CD4-positive, alpha-beta T cell treated with Interleukin-12 subunit alpha and Interleukin-12 subunit beta, for 1 hour (primary cell): ENCODE results near the gene AVPR1B.

Source experiments
- DNase-seq: peaks from one replicate; pipeline ENCODE4 v3.0.0-alpha.2; 2020

The AVPR1B gene, protein sequence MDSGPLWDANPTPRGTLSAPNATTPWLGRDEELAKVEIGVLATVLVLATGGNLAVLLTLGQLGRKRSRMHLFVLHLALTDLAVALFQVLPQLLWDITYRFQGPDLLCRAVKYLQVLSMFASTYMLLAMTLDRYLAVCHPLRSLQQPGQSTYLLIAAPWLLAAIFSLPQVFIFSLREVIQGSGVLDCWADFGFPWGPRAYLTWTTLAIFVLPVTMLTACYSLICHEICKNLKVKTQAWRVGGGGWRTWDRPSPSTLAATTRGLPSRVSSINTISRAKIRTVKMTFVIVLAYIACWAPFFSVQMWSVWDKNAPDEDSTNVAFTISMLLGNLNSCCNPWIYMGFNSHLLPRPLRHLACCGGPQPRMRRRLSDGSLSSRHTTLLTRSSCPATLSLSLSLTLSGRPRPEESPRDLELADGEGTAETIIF

DNA sequence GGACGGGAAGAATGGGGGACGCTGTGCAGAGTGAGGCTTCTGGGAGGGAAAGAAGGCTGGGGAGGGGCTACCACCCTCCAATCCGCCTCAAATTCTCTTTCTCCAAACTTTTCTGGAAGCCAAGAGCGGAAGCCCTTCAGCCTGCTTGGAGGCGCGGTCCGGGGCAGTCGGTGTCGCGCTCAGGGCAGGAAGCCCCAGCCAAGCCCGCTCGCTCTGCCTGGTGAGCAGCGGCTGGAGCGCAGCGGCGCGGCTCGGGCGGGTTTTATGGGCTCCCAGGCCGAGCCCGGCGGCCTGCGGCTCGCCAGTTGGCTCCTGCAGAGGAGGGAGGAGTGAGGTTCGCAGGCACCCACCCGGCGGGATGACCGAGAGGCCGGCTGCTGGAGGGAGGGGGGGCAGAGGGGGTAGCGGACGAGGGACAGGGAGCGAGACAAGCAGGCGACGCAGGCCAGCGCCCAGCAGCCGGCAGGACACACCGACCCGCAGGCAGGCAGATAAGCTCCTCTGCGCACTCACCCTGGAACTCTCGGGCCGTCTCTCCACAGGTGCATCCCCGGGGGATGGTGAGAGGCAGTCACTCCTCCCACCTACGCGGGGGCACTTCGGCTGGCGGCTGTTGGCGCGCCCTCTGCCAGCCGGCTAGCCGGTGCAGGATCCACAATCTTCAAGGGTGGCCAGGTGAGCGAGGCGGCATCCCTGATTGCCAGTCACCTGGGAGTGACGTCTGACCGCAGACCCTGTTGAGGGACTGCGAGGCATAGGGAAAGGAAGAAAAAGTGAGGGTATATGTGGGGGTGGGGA, at the start of gene AVPR1B:
AVPR1B (minus strand) TSS at position 238 of the 798 bp plus-strand sequence. CDS start 498 bp downstream, outside the sequence.
- no peak for DNase-seq

DNA sequence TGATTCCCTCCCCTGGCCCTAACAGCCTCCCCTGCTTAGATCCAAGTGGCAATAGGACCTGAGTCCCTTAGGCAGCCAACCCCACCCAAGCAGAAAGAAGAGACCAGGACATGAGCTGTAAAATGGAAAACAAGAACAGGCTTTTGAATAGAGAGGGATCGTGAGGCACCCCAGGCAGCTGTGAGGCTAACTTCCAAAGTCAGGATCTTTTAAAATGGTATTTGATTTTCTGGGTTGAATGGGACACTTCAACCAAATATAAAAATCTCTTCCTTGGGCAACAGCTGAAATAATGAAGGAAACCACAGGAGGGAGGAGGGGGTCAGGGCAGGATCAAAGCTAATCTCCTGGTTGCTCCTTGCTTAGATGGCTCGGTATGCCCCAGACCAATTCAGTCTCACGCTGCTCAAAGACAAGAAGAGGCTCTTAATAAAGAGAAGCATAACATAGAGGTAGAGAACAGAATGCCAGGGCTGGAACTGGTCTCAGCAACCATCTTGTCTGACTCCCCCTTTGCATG, 28.6 kb upstream of the AVPR1B start:
- no peak for DNase-seq

DNA sequence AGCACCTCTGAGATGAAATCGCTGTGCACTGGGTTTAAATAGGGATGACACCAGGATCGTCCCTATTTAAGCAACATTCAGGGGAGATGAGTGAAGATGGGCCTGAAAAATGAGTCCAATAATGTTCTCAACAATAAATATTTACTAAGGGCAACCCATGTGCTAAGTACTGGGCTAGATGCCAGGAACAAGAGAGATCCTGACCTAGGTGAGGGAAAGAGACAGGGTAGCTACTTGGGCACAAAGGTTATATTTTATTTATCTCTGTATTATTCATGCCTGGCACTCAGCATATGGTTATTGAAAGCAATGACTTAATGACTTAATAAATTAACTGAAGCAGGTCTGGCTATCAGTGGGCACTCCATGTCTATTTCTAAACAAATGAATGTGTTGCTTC, 27.4 kb upstream of the AVPR1B start:
- no peak for DNase-seq

DNA sequence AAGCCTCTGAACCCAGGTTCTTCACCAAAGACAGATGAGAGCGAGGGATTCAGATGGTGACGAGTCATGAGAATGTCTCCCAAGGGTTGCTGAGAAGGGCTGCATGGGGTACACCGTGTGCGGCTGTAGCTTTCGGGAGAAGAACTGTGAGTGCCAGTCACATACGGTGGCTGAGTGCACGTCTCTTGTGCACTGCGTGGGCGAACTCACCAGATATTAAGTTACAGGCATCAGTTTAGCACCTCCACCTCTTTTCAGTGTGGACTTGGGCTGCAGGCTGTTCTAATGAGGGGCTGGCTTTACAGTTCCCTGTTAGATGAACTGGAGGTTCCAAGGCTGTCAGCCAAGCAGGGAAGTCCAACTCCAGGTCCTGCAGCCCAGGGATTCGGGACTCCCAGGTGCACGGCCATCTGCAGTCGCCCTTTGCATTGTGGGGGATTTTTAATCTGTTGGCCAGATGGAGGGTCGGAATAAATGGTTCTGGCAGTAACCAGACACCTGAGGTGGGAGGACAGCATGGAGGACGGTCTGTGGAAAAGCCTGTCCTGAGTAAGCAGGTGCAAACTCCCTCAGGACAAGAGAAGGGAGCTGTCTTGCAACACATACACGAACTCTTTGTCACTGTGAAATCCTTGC, 26.5 kb upstream of the AVPR1B start:
- DNase-seq: no peak

DNA sequence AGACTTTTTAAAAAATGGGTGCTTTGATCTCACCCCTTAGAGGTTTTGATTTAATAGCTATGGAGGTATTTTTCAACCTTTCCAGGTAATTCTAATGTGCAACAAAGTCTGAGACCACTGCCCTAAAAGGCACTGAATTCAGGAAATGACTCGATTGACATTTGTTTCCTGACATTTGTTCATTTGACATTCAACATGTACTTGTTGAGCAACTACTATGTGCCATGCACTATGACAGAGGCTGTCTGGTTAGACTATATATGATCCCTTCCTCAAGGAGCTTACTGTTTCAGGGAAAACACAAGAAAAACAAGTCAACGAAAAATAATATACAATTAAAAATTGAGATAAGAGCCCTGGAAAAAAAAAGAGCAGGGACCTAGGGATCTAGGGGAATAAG, 25.6 kb upstream of the AVPR1B start:
- no peak for DNase-seq

DNA sequence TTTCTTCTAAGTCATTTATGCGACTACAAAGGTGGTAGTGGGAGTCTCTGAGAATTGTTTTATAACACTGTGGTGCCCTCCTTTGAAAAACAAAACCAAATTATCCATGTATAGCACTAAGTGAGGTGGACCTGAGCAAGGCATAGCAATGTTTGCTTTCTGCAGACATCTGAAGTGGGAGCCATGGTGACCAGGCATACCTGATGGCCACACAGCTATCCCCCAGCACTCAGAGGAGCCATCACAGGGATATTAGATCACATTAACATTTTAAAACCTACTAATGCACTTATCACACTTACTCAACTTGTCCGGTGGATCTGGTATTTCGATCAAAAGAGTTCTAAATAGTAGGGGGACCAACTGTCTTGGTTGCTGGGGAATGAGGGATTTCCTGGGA, 24.8 kb upstream of the AVPR1B start:
- no peak for DNase-seq

DNA sequence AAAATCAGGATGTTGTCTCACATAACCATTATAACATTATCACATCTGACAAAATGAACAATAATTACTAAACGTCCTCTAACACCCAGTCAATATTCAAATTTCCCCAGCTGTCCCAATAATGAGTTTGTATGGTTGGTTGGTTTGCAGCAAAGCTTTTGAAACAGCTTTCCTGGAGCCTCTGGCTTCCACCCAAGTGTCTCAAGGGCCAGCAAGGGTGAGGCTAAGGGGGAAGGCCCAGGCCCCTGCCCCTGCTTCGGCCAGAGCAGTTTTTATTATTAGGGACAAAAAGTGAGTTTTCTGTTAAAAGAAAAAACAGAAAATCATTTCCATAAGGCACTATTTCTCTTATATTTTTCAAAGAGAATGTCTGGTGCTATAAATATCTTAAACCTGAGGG, 19.1 kb upstream of the AVPR1B start:
- DNase-seq: no peak

DNA sequence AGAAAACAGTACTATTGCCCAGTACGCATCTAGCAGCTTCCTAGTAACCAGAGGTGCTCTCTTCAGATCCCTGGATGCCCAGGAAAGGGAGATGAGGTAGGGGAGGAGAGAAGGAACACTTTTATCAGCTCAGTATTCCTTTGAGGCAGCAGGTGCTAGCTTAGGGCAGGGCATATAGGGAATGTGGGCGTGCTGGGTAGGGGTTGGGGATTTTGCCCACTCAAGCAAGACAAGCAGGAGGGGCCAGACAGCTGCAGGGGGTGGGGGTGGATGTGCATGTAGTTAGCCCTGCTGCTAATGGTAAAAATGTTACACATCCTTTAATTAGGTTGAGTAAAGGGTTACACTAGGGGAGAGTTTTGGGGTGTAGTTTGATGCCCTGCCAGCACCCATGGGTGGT, 18.1 kb upstream of the AVPR1B start:
- DNase-seq: no peak

DNA sequence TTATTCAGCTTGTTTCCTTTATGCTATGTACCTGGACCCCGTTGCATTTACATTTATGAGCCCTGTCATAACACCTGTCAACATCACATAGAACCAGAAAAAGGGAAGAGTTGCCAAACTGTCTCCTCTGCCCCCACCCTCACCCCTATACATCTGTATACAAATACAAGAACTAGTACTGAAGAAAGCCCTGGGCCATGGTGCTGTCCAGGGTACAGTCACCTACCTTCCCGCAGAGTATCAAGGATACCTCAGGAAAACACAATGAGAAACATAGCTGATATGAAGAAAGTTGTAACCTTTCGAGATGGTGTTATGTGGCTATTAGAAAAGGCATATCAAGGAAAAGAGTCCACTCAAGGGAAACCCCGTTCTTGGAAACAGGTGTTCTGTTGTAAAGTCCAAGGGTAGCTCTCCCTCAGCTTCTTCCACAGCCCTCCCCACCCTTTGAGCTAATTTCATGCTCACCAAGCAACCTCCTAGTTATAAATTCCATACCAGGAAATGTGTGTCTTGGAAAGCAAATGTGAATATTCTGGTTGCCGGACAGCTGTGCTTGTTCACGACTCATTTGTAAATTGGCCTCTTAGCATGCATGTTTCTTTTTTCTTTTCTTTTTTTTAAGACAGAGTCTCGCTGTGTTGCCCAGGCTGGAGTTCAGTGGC, 16.7 kb upstream of the AVPR1B start:
- no peak for DNase-seq

DNA sequence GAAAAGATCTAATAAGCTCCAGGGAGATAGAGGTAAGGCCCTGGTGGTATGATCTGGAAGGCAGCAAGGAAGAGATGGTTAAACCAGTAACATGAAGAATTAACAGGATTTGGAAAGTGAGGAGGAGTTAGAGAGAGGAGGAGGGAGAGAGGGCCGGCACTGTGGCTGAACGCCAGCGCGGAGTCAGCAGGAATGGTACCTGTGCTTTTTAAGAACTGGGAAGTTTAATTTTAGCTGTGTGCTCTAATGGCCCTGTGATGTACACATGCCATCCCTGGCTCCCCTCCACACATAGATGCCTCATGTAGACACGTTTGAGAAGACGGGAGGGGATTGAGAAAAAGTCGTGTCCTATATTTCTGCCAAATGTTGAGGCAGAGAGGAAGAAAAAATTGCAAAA, 13.8 kb upstream of the AVPR1B start:
- no peak for DNase-seq

DNA sequence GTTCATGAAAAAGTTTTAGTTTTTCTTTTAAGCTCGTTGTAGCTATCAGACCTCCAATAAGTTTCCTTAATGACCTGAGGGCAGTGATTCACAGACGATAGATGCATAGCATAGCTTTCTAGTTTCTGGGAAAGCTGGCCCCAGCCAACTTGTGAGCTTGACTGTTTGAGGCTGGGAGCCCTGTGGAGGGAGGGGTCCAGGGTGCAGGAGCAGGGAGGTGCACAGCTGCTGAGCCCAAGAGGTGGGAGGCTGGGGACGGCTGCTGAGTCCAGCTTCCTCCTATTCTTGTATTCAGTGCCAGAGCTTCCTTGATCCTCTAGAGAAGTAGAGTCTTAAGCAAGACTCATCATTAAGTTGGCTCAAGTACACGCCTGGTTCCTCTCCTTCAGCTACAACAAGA, 11.0 kb upstream of the AVPR1B start:
- no peak for DNase-seq

DNA sequence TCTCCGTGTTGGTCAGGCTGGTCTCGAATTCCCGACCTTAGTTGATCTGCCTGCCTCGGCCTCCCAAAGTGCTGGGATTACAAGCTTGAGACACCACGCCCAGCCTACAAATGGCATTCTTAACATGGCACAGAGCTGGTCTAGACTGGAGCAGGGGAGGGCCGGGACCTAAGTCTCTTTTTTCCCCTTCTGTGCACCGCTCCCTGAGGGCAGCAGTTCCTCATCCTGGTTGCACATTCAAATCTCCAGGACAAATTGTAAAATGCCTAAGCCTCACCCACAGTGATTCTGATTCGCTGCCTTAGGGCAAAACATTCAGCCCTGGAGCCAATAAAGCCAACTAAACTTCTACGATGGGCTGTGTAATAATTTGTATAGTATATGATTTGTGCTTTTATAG, 10.1 kb upstream of the AVPR1B start:
- no peak for DNase-seq

DNA sequence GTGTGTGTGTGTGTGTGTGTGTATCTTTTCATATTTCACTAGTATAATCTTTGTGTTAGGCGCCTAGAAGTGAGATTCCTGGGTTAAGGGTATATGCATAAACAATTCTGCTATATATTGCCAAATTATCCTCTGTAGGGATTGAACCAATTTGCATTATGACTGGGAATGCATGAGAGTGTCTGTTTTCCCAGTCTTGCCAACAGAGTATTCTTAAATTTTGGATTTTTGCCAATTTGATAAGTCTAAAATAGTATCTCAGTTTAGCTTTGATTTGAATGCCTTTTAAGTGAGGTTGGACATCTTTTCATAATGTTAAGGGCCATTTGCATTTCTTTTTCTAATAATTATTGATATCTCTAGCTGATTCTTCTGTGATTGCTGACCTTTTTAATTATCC, 8.2 kb upstream of the AVPR1B start:
- DNase-seq: no peak

DNA sequence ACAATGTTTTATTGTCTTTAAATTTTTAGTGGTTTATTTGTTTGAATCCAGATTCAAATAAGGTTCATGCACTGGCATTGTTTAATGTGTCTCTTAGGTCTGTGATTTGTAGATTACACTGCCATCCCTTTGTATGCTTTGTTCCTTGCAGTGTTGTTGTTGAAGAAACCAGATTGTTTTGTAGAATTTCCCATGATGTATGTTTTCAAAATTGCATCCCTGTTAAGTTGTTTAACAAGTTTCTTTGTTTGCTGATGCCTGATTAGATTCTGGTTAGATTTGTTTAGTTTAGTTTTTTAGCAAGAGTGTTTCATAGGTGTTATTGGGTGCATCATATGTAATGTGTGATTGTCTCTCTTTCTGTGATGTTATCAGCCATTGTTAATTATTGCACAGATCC, 5.5 kb upstream of the AVPR1B start:
- no peak for DNase-seq

DNA sequence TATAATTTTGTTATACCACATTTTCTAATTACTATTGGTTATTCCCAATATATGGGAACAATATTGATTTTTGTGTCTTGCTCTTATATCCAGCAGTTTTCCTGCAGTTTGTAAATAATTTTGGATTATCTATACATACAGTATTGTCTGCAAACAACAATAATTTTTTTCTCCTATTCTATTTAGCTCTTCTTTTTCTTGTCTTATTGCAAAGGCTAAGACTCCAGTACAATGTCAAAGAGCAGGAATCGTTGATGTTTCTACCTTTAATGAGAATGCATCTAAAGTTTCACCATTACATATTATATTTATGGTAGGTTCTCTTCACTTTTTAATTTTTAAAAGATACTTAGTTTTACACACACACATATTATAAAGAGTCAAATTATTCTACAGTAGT, 4.1 kb upstream of the AVPR1B start:
- no peak for DNase-seq

DNA sequence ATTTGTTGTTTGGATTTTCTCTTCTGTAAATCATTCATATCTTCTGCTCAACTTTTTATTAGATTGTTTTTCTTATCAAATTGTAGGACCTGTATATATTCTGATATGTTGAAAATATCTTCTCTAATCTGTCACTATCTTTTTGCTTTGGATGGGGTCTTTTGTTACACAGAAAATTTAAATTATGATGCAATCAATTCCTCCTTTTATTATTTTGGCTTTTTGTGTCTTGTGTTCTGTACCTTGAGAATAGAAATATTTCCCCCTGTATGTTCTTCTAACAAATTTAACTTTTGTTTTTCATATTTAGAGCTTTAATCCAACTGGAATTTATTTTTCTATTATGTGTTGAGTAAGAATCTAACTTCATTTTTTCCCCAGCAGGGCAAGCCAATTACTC, 3.2 kb upstream of the AVPR1B start:
- no peak for DNase-seq

DNA sequence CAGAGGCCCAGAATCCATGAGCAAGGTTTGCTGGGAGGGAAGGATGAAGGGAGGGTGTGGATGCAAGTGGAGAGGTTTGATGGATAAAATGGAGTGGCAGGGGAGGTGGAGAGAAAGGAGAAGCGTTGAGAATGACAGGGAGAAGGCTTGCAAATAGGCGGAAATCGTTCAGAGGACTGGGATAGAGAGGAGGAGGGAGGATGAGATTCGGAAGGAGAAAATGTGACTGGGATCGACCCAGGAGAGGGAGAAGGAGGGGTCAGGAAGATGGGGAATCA, 376 bp downstream of the AVPR1B start:
- no peak for DNase-seq

DNA sequence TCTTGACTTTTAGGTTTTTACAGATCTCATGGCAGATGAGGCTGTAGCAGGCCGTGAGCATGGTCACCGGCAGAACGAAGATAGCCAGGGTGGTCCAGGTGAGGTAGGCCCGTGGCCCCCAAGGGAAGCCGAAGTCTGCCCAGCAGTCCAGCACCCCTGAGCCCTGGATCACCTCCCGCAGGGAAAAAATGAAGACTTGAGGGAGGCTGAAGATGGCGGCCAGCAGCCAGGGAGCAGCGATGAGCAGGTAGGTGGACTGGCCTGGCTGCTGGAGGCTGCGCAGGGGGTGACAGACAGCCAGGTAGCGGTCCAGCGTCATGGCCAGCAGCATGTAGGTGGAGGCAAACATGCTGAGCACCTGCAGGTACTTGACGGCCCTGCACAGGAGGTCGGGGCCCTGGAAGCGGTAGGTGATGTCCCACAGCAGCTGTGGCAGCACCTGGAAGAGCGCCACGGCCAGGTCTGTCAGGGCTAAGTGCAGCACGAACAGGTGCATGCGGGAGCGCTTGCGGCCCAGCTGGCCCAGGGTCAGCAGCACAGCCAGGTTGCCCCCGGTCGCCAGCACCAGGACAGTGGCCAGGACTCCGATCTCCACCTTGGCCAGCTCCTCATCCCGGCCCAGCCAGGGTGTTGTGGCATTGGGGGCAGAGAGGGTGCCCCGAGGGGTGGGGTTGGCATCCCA, 856 bp downstream of the AVPR1B start:
- no peak for DNase-seq

DNA sequence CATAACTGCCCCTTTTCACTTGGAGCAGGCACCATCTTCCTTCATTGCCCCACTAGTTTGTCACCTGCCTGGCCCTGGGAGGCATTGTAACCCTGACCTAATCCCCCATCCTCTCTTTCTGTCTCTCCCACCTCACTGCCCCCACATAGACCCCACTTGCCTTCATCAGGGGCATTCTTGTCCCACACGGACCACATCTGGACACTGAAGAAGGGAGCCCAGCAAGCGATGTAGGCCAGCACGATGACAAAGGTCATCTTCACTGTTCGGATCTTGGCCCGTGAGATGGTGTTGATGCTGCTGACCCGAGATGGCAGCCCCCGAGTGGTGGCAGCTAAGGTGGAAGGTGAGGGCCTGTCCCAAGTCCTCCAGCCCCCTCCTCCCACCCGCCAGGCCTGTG, 1.4 kb downstream of the AVPR1B start:
- DNase-seq: no peak

DNA sequence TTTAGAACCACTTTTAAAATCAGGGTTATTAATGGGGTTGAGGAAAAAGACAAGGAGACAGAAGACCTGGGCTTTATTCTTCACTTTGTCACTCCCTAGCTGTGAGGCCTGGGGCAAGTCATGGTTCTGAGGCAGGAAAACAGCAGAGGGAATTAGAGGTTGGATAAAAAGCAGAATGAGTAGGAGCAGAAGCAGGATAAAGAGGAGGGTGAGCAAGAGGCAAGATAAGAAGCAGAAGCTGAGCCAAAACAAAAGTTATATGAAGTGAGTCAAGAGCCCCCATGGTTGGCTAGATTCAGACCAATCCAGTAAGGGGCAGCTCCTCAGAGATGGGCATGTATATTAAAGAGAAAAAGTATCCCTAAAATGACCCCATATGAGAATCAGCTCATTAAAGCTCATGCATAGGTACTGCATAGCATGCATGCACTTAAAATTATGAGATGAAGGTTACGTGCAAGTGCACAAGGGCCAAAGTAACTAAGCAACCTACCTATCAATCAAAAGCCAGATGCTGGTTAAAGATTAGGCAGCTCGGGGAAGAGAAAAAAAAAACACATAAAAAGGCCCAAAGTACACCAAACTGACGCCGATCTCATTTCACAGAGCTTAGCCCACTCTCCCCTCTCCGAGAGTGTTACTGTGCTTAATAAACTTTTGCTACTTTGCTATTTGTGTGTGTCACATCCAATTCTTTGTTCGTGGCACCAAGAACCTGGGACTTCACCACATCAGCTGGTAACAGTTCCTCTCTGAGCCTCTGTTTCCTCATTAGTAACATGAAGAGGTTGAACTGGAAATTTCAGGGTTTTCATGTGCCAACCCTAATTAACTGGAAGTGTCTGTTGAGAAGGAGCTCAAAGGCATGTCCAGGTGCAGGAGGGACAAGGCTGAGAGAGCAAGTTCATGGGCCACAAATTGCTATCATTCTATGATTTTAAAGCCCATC, 2.2 kb downstream of the AVPR1B start:
- DNase-seq: no peak

DNA sequence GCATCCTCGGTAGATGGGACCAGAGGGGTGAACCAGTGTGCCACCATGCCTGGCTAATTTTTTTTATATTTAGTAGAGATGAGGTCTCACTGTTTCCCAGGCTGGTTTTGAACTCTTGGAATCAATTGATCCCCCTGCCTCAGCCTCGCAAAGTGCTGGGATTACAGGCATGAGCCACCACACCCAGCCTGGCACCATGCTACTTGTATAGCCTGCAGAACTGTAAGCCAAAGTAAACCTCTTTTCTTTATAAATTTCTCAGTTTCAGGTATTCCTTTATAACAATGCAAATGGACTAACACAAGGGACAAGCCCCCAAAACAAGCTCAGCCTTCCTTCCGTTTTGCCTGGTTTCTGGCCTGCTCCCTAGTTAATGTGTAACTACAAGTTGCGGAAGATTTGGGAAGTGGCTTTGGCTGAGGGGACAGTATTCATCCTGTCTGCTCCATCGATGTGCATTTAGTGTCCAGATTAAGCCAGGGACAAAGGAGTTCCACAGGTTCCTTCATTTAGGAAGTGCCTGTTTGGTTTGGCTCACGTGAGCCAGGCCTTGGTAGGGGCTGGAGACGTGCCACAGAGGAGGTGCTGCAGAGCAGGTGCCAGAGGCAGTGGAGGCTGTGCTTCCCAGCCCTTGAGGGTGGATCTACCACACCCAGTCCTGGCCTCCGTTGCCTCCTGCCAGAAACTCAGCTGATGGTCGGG, 4.4 kb downstream of the AVPR1B start:
- no peak for DNase-seq
